IPS-15b (cell line): ENCODE data around the gene TRIM75.
"Not testable (repeated sequence)": the region's sequence is repeated elsewhere in the genome, so short reads cannot be mapped to it uniquely, and the experiment has no call there.

ENCODE experiments used
- H3K27me3 ChIP-seq: one replicate; pipeline ENCODE4 v1.6.1; 2013; ENCODE audit warnings: low read length; ENCODE audit not compliant: control insufficient read depth, insufficient read depth
- H3K36me3 ChIP-seq: one replicate; pipeline ENCODE4 v1.6.1; 2013; ENCODE audit warnings: low read length; ENCODE audit not compliant: control insufficient read depth, insufficient read depth
- H3K4me1 ChIP-seq: one replicate; pipeline ENCODE4 v1.6.1; 2013; ENCODE audit warnings: mild to moderate bottlenecking, low read length; ENCODE audit not compliant: control insufficient read depth, insufficient read depth
- H3K4me3 ChIP-seq: one replicate; pipeline ENCODE4 v1.5.1; 2013; ENCODE audit warnings: low read depth, low read length
- H3K9ac ChIP-seq: one replicate; pipeline ENCODE4 v1.6.1; 2013; ENCODE audit warnings: low read depth, mild to moderate bottlenecking, low read length
- H3K9me3 ChIP-seq: one replicate; pipeline ENCODE4 v1.6.1; 2013; ENCODE audit warnings: mild to moderate bottlenecking, low read length; ENCODE audit not compliant: control insufficient read depth, insufficient read depth

Gene TRIM75

GRCh38 chr4:165084787-165085186 lies 31.1 kb downstream of the TRIM75 start:
- not testable (repeated sequence) for H3K4me3 ChIP-seq, H3K27me3 ChIP-seq, H3K9me3 ChIP-seq, H3K36me3 ChIP-seq, H3K9ac ChIP-seq, H3K4me1 ChIP-seq

GRCh38 chr4:165085946-165086345 lies 32.3 kb downstream of the TRIM75 start:
- Histone ChIP-seq H3K36me3 (peaks cover 7% of the 10 kb centered on the region), H3K4me1 (no peaks in the 10 kb centered on the region), H3K9ac (no peak overlapping the region), H3K4me3 (no peak overlapping the region), H3K9me3 (no peaks in the 10 kb centered on the region), H3K27me3 (no peaks in the 10 kb centered on the region)

- Histone ChIP-seq H3K9ac (no peak overlapping the region), H3K4me1 (no peaks in the 10 kb centered on the region), H3K27me3 (no peaks in the 10 kb centered on the region), H3K9me3 (no peaks in the 10 kb centered on the region), H3K4me3 (no peak overlapping the region), H3K36me3 (peaks cover 7% of the 10 kb centered on the region)
Measured at GRCh38 chr4:165088366-165088765, 34.7 kb downstream of the TRIM75 start.

GRCh38 chr4:165092187-165092586 lies 38.5 kb downstream of the TRIM75 start:
- not testable (repeated sequence) for H3K4me1 ChIP-seq, H3K9ac ChIP-seq, H3K36me3 ChIP-seq, H3K9me3 ChIP-seq, H3K4me3 ChIP-seq, H3K27me3 ChIP-seq

- Histone ChIP-seq H3K9ac (no peak overlapping the region), H3K36me3 (peaks cover 4% of the 10 kb centered on the region), H3K9me3 (no peaks in the 10 kb centered on the region), H3K4me1 (no peaks in the 10 kb centered on the region), H3K27me3 (no peaks in the 10 kb centered on the region), H3K4me3 (no peak overlapping the region)
Measured at GRCh38 chr4:165094873-165095272, 41.2 kb downstream of the TRIM75 start.

- no peaks in the 10 kb centered on the region for H3K4me1 ChIP-seq
- H3K27me3 ChIP-seq, result no peaks in the 10 kb centered on the region
- peaks cover 4% of the 10 kb centered on the region for H3K36me3 ChIP-seq
- no peak overlapping the region for H3K4me3 ChIP-seq
- no peaks in the 10 kb centered on the region for H3K9me3 ChIP-seq
- H3K9ac ChIP-seq, result no peak overlapping the region
Measured at GRCh38 chr4:165095291-165095690, 41.6 kb downstream of the TRIM75 start.

GRCh38 chr4:165096776-165097175 lies 43.1 kb downstream of the TRIM75 start:
- Histone ChIP-seq H3K9me3 (no peaks in the 10 kb centered on the region), H3K27me3 (no peaks in the 10 kb centered on the region), H3K9ac (no peak overlapping the region), H3K36me3 (peaks cover 4% of the 10 kb centered on the region), H3K4me1 (no peaks in the 10 kb centered on the region), H3K4me3 (no peak overlapping the region)

GRCh38 chr4:165101641-165102040 lies 48.0 kb downstream of the TRIM75 start:
- no peaks in the 10 kb centered on the region for H3K9me3 ChIP-seq
- no peak overlapping the region for H3K4me3 ChIP-seq
- H3K36me3 ChIP-seq, result peaks cover 4% of the 10 kb centered on the region
- H3K4me1 ChIP-seq, result no peaks in the 10 kb centered on the region
- no peak overlapping the region for H3K9ac ChIP-seq
- no peaks in the 10 kb centered on the region for H3K27me3 ChIP-seq

- no peaks in the 10 kb centered on the region for H3K9me3 ChIP-seq
- H3K36me3 ChIP-seq, result no peaks in the 10 kb centered on the region
- H3K4me1 ChIP-seq, result no peaks in the 10 kb centered on the region
- H3K27me3 ChIP-seq, result no peaks in the 10 kb centered on the region
- H3K4me3 ChIP-seq, result no peak overlapping the region
- no peak overlapping the region for H3K9ac ChIP-seq
Measured at GRCh38 chr4:165106518-165106917, 52.9 kb downstream of the TRIM75 start.
